HepG2 (cell line): ENCODE data around the gene KLHL3. TPM values are rescaled to one million over a fixed set of nuclear protein-coding genes. Genes with fewer than 3 reads are reported as not detected.
A peak's percentile ranks its signal among the peaks of the same experiment; 100 is the strongest.

Experiments used
- CHCHD3 ChIP-seq: sonication (generic); formaldehyde crosslinking; IDR thresholded peaks from 2 replicates; pipeline ENCODE4 v1.8.0; 2022; ENCODE audit warnings: mild to moderate bottlenecking, missing genetic modification reagents, moderate library complexity
- DMTF1 ChIP-seq: sonication (generic); formaldehyde crosslinking; IDR thresholded peaks from 2 replicates; pipeline ENCODE4 v1.4.0; 2020; ENCODE audit warnings: mild to moderate bottlenecking, missing genetic modification reagents
- EP300 ChIP-seq, 3 experiments: sonication (generic) in 1 of 3; formaldehyde crosslinking in 1 of 3; IDR thresholded peaks; 2 replicates each; pipeline versions ENCODE4 v1.5.1 to v1.6.1; 2011 to 2020; ENCODE audit warnings: low read depth in 2 of 3, low read length in 2 of 3, borderline replicate concordance in 1 of 3, improper control_type of control experiment in 1 of 3, mild to moderate bottlenecking in 1 of 3, missing genetic modification reagents in 1 of 3, moderate library complexity in 1 of 3
- FOXO4 ChIP-seq: sonication (generic); formaldehyde crosslinking; conservative IDR thresholded peaks from 2 replicates; pipeline ENCODE4 v1.8.1; 2023; ENCODE audit warnings: missing genetic modification reagents
- HOMEZ ChIP-seq: IDR thresholded peaks from 2 replicates; pipeline ENCODE4 v1.6.1; 2016; ENCODE audit warnings: low read depth
- KMT2B ChIP-seq: IDR thresholded peaks from 2 replicates; pipeline ENCODE4 v1.6.1; 2016; ENCODE audit warnings: missing genetic modification reagents, missing compliant biosample characterization
- MLX ChIP-seq: IDR thresholded peaks from 2 replicates; pipeline ENCODE4 v1.6.1; 2016
- NFYC ChIP-seq: IDR thresholded peaks from 2 replicates; pipeline ENCODE4 v1.6.1; 2016; ENCODE audit warnings: missing genetic modification reagents, missing compliant biosample characterization
- POLR2G ChIP-seq: fragments of 200-400 bp; formaldehyde crosslinking; IDR thresholded peaks from 2 replicates; pipeline ENCODE4 v1.6.1; 2018; ENCODE audit warnings: mild to moderate bottlenecking, low read depth, low read length, moderate library complexity
- TEAD3 ChIP-seq: optimal IDR thresholded peaks from 2 replicates; pipeline ENCODE3; 2016; ENCODE audit warnings: borderline replicate concordance
- XBP1 ChIP-seq: sonication (generic); formaldehyde crosslinking; IDR thresholded peaks from 2 replicates; pipeline ENCODE4 v1.5.0; 2020; ENCODE audit warnings: missing genetic modification reagents
- XRCC5 ChIP-seq: fragments of 200-400 bp; formaldehyde crosslinking; optimal IDR thresholded peaks from 2 replicates; pipeline ENCODE3; 2017; ENCODE audit warnings: mild to moderate bottlenecking, low read length
- ZNF432 ChIP-seq: sonication (generic); formaldehyde crosslinking; IDR thresholded peaks from 2 replicates; pipeline ENCODE4 v1.5.0; 2020; ENCODE audit warnings: missing genetic modification reagents, mild to moderate bottlenecking, borderline replicate concordance
- ZNF674 ChIP-seq: sonication (generic); formaldehyde crosslinking; IDR thresholded peaks from 2 replicates; pipeline ENCODE4 v1.5.0; 2020; ENCODE audit warnings: low read depth, mild to moderate bottlenecking, missing genetic modification reagents
- ZNF7 ChIP-seq: IDR thresholded peaks from 2 replicates; pipeline ENCODE4 v1.6.1; 2016; ENCODE audit warnings: missing biosample characterization, missing genetic modification reagents
- polyA plus RNA-seq, 8 experiments: library from polyadenylated mRNA; depleted of rRNA in 3 of 8; stranded (reverse) in 7 of 8; unstranded in 1 of 8; fragments of >200 nt; fragmentation: Illumina TruSeq in 4 of 8; extraction: Trizol in 4 of 8; gene quantifications; 2 replicates each; pipeline versions ENCODE4 v1.2.1 to v1.2.3, GENCODE V29; 2011 to 2016; ENCODE audit warnings: low read depth in 4 of 8, missing spikeins in 1 of 8, mixed read lengths in 1 of 8; ENCODE audit not compliant: insufficient read depth in 1 of 8
- total RNA-seq, 5 experiments: library from RNA; depleted of rRNA; stranded (reverse); fragments of >200 nt; fragmentation: Illumina TruSeq; extraction: Trizol; gene quantifications; 2 replicates each; pipeline ENCODE4 v1.2.3, GENCODE V29; 2016; ENCODE audit warnings: low read depth in 1 of 5
- TF ChIP-seq, protein P1 (sequence below): sonication (generic); formaldehyde crosslinking; conservative IDR thresholded peaks from 2 replicates; pipeline ENCODE4 v1.4.0; 2020; ENCODE audit warnings: missing genetic modification reagents
- TF ChIP-seq, protein P2 (sequence below): sonication (generic); formaldehyde crosslinking; IDR thresholded peaks from 2 replicates; pipeline ENCODE4 v1.4.0; 2020; ENCODE audit warnings: missing genetic modification reagents, borderline replicate concordance
- TF ChIP-seq, protein P3 (sequence below): sonication (generic); formaldehyde crosslinking; IDR thresholded peaks from 2 replicates; pipeline ENCODE4 v1.9.0; 2021; ENCODE audit warnings: missing genetic modification reagents, mild to moderate bottlenecking, borderline replicate concordance

KLHL3 gene
- total and polyA plus RNA-seq, 2 of the 13 experiments (the other 11 are each of a cell fraction or from before 2014, with no cell fraction given) = 0.02 to 0.08 TPM

DNA sequence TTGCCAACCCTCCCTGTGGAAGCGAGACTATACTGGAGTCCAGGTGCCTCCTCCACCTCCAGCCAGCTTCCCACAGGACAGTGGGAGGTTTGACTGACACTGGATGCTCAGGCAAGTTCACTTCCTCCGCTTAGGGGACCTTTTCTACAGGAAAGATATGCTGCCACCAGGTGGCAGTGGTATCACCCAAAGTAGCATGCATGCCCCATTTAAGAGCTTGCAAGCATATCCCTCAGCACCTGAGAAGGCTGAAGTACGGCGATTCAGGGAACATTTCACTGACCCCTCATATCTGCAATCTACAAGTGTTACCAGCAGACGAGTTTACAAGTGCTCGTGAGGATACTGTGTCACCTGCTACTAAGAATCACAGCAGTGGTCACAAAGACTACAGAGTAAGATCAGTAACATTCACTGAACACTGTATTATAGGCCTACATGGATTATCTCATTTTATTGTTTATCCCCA, 75.5 kb downstream of the KLHL3 start (continued):
- TF ChIP-seq, protein P1, sequence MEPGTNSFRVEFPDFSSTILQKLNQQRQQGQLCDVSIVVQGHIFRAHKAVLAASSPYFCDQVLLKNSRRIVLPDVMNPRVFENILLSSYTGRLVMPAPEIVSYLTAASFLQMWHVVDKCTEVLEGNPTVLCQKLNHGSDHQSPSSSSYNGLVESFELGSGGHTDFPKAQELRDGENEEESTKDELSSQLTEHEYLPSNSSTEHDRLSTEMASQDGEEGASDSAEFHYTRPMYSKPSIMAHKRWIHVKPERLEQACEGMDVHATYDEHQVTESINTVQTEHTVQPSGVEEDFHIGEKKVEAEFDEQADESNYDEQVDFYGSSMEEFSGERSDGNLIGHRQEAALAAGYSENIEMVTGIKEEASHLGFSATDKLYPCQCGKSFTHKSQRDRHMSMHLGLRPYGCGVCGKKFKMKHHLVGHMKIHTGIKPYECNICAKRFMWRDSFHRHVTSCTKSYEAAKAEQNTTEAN = no peak
- TF ChIP-seq KMT2B (CRISPR knock-in tag) (no peak), XBP1 (CRISPR knock-in tag) (no peak), FOXO4 (CRISPR knock-in tag) (no peak), POLR2G (no peak), TEAD3 (CRISPR knock-in tag) (peak; percentile 22), ZNF674 (CRISPR knock-in tag) (no peak), XRCC5 (peak; percentile 49), ZNF7 (CRISPR knock-in tag) (no peak), MLX (CRISPR knock-in tag) (no peak), HOMEZ (no peak), DMTF1 (CRISPR knock-in tag) (no peak), NFYC (CRISPR knock-in tag) (no peak), ZNF432 (CRISPR knock-in tag) (no peak), CHCHD3 (no peak), EP300 (IDR thresholded peaks at IDR 0.05; ENCODE audit: low read depth in 2 of 2, low read length in 2 of 2) (no peak), EP300 (CRISPR knock-in tag; IDR thresholded peaks at IDR 0.05; ENCODE audit: borderline replicate concordance) (no peak)
- TF ChIP-seq, protein P2, sequence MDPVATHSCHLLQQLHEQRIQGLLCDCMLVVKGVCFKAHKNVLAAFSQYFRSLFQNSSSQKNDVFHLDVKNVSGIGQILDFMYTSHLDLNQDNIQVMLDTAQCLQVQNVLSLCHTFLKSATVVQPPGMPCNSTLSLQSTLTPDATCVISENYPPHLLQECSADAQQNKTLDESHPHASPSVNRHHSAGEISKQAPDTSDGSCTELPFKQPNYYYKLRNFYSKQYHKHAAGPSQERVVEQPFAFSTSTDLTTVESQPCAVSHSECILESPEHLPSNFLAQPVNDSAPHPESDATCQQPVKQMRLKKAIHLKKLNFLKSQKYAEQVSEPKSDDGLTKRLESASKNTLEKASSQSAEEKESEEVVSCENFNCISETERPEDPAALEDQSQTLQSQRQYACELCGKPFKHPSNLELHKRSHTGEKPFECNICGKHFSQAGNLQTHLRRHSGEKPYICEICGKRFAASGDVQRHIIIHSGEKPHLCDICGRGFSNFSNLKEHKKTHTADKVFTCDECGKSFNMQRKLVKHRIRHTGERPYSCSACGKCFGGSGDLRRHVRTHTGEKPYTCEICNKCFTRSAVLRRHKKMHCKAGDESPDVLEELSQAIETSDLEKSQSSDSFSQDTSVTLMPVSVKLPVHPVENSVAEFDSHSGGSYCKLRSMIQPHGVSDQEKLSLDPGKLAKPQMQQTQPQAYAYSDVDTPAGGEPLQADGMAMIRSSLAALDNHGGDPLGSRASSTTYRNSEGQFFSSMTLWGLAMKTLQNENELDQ (CRISPR knock-in tag) = no peak
- TF ChIP-seq, protein P3, sequence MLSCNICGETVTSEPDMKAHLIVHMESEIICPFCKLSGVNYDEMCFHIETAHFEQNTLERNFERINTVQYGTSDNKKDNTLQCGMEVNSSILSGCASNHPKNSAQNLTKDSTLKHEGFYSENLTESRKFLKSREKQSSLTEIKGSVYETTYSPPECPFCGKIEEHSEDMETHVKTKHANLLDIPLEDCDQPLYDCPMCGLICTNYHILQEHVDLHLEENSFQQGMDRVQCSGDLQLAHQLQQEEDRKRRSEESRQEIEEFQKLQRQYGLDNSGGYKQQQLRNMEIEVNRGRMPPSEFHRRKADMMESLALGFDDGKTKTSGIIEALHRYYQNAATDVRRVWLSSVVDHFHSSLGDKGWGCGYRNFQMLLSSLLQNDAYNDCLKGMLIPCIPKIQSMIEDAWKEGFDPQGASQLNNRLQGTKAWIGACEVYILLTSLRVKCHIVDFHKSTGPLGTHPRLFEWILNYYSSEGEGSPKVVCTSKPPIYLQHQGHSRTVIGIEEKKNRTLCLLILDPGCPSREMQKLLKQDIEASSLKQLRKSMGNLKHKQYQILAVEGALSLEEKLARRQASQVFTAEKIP = no peak
